Prostate gland (tissue), 2 donors: Measurements from ENCODE around the gene SLC38A8.

Experiments used
- POLR2A ChIP-seq: fragments of 450-650 bp; IDR thresholded peaks from one replicate; pipeline ENCODE4 v1.6.1; 2016; ENCODE audit warnings: antibody characterized with exemption, mild to moderate bottlenecking
- POLR2AphosphoS5 ChIP-seq: sonication (generic); formaldehyde crosslinking; IDR thresholded peaks from one replicate; pipeline ENCODE4 v1.6.1; 2017; ENCODE audit warnings: antibody characterized with exemption
- TF ChIP-seq, protein P1 (sequence below), 4 experiments: fragments of 200-600 bp in 2 of 4; fragments of 450-650 bp in 2 of 4; sonication (generic) in 2 of 4; IDR thresholded peaks; 1 replicate in 3 of 4; 2 replicates in 1 of 4; pipeline ENCODE4 v1.5.1; 2016 to 2019; ENCODE audit warnings: antibody characterized with exemption in 4 of 4, mild to moderate bottlenecking in 2 of 4, moderate library complexity in 2 of 4

DNA sequence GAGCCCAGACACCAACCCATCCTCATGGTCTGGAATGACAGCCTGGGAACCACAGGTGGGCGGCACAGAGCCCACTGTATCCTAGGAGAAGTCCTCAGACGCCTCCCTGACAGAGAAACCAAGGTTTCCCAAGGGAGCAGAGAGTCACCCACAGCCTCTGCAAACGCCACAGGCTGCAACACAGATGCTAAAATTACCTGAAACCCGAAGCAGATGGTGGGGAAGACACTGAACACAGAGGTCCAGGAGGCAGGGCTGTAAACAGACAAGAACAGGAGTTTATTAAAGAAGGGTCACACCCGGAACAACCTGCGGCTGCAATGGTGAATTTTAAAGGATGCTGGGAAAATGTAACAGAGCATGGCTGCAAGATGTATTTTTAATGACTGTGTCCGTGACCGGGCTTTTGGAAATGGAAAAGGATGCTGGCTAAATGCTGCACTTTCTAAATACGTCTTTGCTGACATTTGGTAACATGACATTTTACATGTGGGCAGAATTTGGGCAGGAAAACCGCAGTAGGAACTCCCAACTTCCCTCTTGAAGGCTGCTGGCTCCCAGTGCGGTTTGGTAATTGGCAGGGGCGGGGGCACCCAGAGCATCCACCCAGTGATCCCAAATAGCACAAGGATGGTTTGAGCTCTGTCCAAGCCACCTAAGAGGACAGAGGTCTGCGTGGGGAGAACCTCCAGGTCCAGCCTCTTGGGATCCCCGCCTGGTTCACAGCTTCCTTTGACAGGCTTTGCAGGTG is 13.1 kb downstream of the SLC38A8 start:
- TF ChIP-seq, protein P1, sequence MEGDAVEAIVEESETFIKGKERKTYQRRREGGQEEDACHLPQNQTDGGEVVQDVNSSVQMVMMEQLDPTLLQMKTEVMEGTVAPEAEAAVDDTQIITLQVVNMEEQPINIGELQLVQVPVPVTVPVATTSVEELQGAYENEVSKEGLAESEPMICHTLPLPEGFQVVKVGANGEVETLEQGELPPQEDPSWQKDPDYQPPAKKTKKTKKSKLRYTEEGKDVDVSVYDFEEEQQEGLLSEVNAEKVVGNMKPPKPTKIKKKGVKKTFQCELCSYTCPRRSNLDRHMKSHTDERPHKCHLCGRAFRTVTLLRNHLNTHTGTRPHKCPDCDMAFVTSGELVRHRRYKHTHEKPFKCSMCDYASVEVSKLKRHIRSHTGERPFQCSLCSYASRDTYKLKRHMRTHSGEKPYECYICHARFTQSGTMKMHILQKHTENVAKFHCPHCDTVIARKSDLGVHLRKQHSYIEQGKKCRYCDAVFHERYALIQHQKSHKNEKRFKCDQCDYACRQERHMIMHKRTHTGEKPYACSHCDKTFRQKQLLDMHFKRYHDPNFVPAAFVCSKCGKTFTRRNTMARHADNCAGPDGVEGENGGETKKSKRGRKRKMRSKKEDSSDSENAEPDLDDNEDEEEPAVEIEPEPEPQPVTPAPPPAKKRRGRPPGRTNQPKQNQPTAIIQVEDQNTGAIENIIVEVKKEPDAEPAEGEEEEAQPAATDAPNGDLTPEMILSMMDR (IDR thresholded peaks at IDR 0.05), result no peak
- TF ChIP-seq POLR2A (no peak), POLR2AphosphoS5 (no peak)
